Large intestine (tissue), 3 donors: Measurements from ENCODE around the gene HES5. TPM values are rescaled to one million over a fixed set of nuclear protein-coding genes. Genes with fewer than 3 reads are reported as not detected.
A peak's percentile ranks its signal among the peaks of the same experiment; 100 is the strongest.

Experiments
- DNase-seq, 2 donors: peaks; one replicate each; pipeline versions ENCODE4 v3.0.0 to v3.0.0-alpha.2; 2013
- H3K27ac ChIP-seq: one replicate; pipeline ENCODE4 v1.5.1; 2013; ENCODE audit warnings: low read length
- H3K27me3 ChIP-seq: 2 replicates; pipeline ENCODE4 v1.6.1; 2013; ENCODE audit warnings: low read length; ENCODE audit not compliant: control insufficient read depth, insufficient read depth
- H3K36me3 ChIP-seq: 2 replicates; pipeline ENCODE4 v1.6.1; 2013; ENCODE audit warnings: low read length; ENCODE audit not compliant: control insufficient read depth, insufficient read depth
- H3K4me1 ChIP-seq: one replicate; pipeline ENCODE4 v1.6.1; 2013; ENCODE audit warnings: low read length; ENCODE audit not compliant: control insufficient read depth, insufficient read depth
- H3K4me3 ChIP-seq: one replicate; pipeline ENCODE4 v1.5.1; 2013; ENCODE audit warnings: low read length
- H3K9me3 ChIP-seq: one replicate; pipeline ENCODE4 v1.6.1; 2013; ENCODE audit warnings: mild to moderate bottlenecking, low read depth, low read length, moderate library complexity; ENCODE audit not compliant: control insufficient read depth
- WGBS: methylation state at CpG from one replicate; pipeline ENCODE4 v1.1.5; 2013; ENCODE audit warnings: low lambda C conversion rate; ENCODE audit not compliant: insufficient coverage; 5-methylcytosine and 5-hydroxymethylcytosine counted together
- polyA plus RNA-seq: library from polyadenylated mRNA; unstranded; fragments of 120-200 nt; gene quantifications from one replicate; pipeline ENCODE4 v1.2.1, GENCODE V29; 2013

Gene HES5
- polyA plus RNA-seq, 1 donor = 0.31 TPM

- peaks cover 77% of the 10 kb centered on the region for H3K27me3 ChIP-seq
- WGBS = no CpG with 5 or more reads among the region's 30 CpGs
- no peak overlapping the region for H3K27ac ChIP-seq
- H3K9me3 ChIP-seq = peaks cover 8% of the 10 kb centered on the region
- H3K4me1 ChIP-seq = peaks cover 44% of the 10 kb centered on the region
- DNase-seq = peak in 1 of 2 donors; percentile 28
- H3K36me3 ChIP-seq = no peaks in the 10 kb centered on the region
- no peak overlapping the region for H3K4me3 ChIP-seq
Observed at GRCh38 chr1:2530513-2531361, 674 bp upstream of the HES5 start.

- peaks cover 47% of the 10 kb centered on the region for H3K4me1 ChIP-seq
- peaks cover 6% of the 10 kb centered on the region for H3K9me3 ChIP-seq
- no peak overlapping the region for H3K27ac ChIP-seq
- peak in 1 of 2 donors; percentile 53 for DNase-seq
- peaks cover 62% of the 10 kb centered on the region for H3K27me3 ChIP-seq
- no CpG with 5 or more reads among the region's 84 CpGs for WGBS
- H3K4me3 ChIP-seq = no peak overlapping the region
- no peaks in the 10 kb centered on the region for H3K36me3 ChIP-seq
Observed at GRCh38 chr1:2528966-2529783, 888 bp downstream of the HES5 start.

- no peaks in the 10 kb centered on the region for H3K36me3 ChIP-seq
- H3K9me3 ChIP-seq = peaks cover 6% of the 10 kb centered on the region
- peaks cover 56% of the 10 kb centered on the region for H3K27me3 ChIP-seq
- WGBS = no CpG with 5 or more reads among the region's 10 CpGs
- peak; percentile 31 to 69 for DNase-seq
- no peak overlapping the region for H3K4me3 ChIP-seq
- H3K4me1 ChIP-seq = peaks cover 49% of the 10 kb centered on the region
- H3K27ac ChIP-seq = no peak overlapping the region
Observed at GRCh38 chr1:2528611-2528965, 1.5 kb downstream of the HES5 start.

GRCh38 chr1:2528016-2528415 is 2.0 kb downstream of the HES5 start:
- Histone ChIP-seq H3K4me1 (peaks cover 50% of the 10 kb centered on the region), H3K36me3 (peaks cover 2% of the 10 kb centered on the region), H3K27me3 (peaks cover 51% of the 10 kb centered on the region), H3K9me3 (peaks cover 6% of the 10 kb centered on the region), H3K4me3 (no peak overlapping the region), H3K27ac (no peak overlapping the region)
- DNase-seq = no peak
- WGBS = no CpG with 5 or more reads among the region's 12 CpGs

GRCh38 chr1:2527556-2527860 is 2.6 kb downstream of the HES5 start:
- Histone ChIP-seq H3K4me3 (no peak overlapping the region), H3K27ac (no peak overlapping the region), H3K9me3 (peaks cover 6% of the 10 kb centered on the region), H3K36me3 (peaks cover 5% of the 10 kb centered on the region), H3K27me3 (peaks cover 46% of the 10 kb centered on the region), H3K4me1 (peaks cover 50% of the 10 kb centered on the region)
- no CpG with 5 or more reads among the region's 4 CpGs for WGBS
- no peak for DNase-seq

- Histone ChIP-seq H3K27me3 (peaks cover 41% of the 10 kb centered on the region), H3K36me3 (peaks cover 5% of the 10 kb centered on the region), H3K4me3 (peak overlapping the region; percentile 23), H3K27ac (no peak overlapping the region), H3K9me3 (peaks cover 6% of the 10 kb centered on the region), H3K4me1 (peaks cover 50% of the 10 kb centered on the region)
- WGBS = no CpG with 5 or more reads among the region's 20 CpGs
- no peak for DNase-seq
Observed at GRCh38 chr1:2526824-2527555, 3.1 kb downstream of the HES5 start.

- Histone ChIP-seq H3K4me3 (peak within 1 kb of the TSS; percentile 93), H3K36me3 (peaks cover 10% of the 10 kb centered on the region), H3K27me3 (peaks cover 33% of the 10 kb centered on the region), H3K27ac (peak within 1 kb of the TSS; percentile 45), H3K4me1 (peaks cover 50% of the 10 kb centered on the region), H3K9me3 (peaks cover 4% of the 10 kb centered on the region)
- DNase-seq = peak; percentile 93 to 94
- WGBS = no CpG with 5 or more reads among the region's 107 CpGs
Observed at GRCh38 chr1:2525920-2526823, 3.9 kb downstream of the HES5 start, which contains the start of gene PANK4. PANK4 (minus strand) TSS chr1:2526596; CDS start chr1:2526587, 9 bp downstream.

GRCh38 chr1:2525572-2525919 is 4.5 kb downstream of the HES5 start:
- H3K27ac ChIP-seq = no peak overlapping the region
- no peak for DNase-seq
- H3K36me3 ChIP-seq = peaks cover 17% of the 10 kb centered on the region
- WGBS = no CpG with 5 or more reads among the region's 20 CpGs
- peaks cover 44% of the 10 kb centered on the region for H3K4me1 ChIP-seq
- H3K9me3 ChIP-seq = no peaks in the 10 kb centered on the region
- H3K4me3 ChIP-seq = peak overlapping the region; percentile 93
- peaks cover 27% of the 10 kb centered on the region for H3K27me3 ChIP-seq

- no peaks in the 10 kb centered on the region for H3K9me3 ChIP-seq
- peaks cover 35% of the 10 kb centered on the region for H3K4me1 ChIP-seq
- no peak overlapping the region for H3K27ac ChIP-seq
- H3K4me3 ChIP-seq = no peak overlapping the region
- peaks cover 29% of the 10 kb centered on the region for H3K36me3 ChIP-seq
- no CpG with 5 or more reads among the region's 10 CpGs for WGBS
- DNase-seq = no peak
- H3K27me3 ChIP-seq = peaks cover 16% of the 10 kb centered on the region
Observed at GRCh38 chr1:2523891-2524609, 6.0 kb downstream of the HES5 start.
